ENCODE results near the gene MIX23.

MIX23 gene

DNA sequence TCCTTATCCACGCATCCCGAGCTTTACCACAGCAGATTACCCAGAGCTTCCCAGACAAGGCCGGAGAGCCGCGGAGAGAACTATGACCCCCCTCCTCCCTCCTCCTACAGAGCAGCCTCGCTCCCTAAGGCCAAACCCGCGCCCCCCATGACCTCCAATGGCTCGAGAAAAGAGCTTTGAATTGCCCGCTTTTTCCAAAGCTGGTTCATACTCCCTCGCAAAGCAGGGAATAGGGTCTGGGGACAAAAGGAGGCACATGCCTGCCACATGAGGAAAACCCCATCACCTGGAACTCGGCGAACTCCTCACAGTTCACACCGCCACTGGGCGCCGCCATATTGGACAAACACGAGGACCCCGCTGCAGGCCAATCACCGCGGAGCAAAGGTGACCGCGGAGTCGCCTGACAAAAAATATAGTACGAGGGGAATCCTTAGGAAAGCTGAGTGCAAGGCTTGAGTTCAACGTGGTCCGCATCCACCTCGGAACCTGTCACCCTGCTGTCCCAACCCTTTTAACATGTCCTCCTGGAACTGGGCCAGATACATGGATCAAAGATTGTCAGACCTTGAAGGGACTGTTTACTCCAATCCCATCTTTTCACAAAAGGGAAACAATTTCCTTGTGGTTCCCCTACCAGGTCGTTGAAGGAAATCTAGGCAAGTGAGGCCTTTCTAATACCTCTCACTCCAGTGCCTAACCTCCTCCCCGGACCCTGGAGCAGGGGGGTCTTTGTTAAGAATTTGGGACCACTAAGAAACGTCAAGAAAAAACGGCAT, at the start of gene MIX23:
TSS of gene MIX23 (minus strand) at position 344 of the 779 bp plus-strand sequence. CDS start at position 337, 7 bp downstream.
- DNase-seq: peak; percentile 34

DNA sequence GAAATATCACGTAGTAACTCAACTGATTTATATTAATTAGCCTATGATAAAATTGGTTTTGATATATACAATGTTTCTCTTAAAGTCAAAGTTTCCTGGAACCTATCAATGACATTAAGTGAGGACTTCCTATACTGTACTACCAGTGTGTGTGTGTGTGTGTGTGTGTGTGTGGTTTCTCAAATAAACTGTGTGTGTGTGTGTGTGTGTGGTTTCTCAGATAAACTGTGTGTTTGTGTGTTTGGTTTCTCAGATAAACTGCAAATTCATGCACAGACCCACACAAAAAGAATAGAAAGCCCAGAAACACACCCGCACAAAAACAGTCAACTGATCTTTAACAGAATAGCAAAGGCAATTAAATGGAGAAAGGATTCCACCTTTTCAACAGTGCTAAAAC, 47.3 kb upstream of the MIX23 start:
- DNase-seq: no peak

DNA sequence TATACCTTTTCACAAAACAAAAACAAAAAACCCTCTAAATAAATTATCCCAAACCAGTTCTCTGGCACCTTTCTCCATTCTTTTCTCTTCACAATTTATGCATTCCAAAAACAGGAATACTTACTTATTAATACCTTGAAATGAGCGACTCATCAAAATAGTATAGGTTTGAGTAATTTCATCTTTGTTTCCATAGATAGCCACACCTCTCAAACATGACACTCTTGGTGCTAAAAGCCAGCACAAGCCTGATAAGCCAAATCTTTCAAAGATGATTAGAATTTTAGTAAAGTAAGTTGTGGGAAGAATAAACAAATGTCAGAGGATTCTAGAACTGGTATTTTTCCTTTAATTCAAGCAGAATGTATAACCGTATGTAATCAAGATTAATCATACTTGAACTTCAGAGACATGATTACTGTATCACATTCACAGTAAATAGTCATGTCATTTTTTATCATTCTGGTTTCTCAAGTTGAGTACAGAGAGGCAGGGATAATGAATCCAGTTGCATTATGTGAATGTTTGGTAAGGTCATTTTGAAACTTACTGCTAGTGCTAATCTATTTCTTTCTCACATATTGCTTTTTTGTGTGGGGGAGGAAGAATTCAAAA, 44.9 kb upstream of the MIX23 start:
- no peak for DNase-seq

DNA sequence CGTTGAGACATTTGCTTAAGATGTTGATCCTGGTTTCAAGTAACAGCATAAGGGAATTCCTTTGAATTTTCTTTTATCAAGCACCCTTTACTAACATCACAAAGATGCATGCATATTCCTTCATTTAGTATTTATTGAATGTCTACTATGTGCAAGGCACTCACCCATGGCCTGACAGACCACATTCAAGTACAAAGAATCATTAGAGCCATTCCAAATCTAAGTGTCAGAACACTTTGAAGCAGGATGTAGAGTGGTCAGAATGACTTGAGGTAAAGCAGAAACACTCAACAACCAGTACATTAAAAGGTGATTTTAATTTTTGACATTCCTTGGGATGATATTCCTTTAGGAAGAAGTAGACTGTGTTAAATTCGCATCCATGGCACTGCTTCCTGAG, 38.8 kb upstream of the MIX23 start:
- DNase-seq: no peak

DNA sequence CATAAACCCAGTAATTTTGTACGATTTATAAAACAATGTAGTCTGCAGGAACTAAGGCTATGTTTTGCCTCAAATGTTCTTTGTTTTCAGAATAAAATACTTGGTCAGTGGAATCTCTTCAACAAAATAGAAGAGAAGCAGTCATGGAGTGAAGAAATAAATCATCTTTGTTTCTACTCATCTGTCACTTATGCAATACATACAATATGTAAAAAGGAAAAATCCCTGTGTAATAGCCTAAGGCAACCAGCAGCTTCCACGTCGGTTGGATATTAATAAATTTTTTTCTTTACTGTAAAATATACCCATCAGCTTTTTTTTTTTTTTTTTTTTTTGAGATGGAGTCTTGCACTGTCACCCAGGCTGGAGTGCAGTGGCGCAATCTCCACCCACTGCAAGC, 38.1 kb upstream of the MIX23 start:
- no peak for DNase-seq

DNA sequence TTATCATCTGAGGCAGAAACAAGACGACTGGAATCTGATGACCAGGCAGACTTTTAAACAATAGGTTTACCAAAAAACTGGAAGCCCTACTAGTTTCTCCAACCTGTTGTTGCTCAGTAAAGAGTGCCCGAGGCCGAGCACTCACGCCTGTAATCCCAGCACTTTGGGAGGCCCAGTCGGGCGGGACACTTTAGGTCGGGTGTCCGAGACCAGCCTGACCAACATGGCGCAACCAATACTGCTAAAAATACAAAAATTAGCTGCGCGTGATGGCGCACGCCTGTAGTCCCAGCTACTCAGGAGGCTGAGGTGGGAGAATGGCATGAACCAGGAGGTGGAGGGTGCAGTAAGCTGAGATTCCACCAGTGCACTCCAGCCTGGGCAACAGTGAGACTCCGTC, 33.9 kb upstream of the MIX23 start:
- DNase-seq: no peak

- no peak for DNase-seq
Measured at GRCh38 chr3:122415762-122416654, 33.0 kb upstream of the MIX23 start, which contains the start of gene WDR5B. Gene WDR5B (minus strand): TSS chr3:122416062. CDS start chr3:122415528, 534 bp downstream.

DNA sequence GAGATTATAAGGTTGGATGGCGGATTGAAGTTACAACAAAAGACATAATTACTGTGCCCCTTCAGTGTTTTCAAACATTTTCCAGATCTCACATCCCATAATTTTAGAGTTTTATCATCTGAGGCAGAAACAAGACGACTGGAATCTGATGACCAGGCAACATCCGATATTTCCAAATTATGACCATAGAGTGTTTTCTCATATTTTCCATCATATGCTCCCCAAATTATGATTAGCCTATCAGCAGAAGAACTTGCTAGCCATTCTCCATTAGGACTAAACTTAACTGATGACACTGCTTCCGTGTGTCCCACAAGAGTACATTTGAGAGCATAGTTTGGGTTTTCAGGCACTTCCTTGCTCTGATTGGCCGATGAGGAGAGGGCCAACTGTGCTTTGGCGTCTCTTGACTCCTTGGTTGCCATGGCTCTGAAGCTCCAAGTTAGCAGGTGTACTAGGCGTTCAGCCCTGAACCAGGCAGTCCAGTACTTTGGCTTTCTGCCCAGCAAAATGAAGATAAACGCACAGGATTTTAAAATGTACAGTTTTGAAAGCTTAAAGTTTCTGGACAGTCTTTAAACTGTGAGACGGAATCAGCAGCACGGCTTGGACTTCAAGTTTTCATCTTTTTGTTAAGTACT, 32.2 kb upstream of the MIX23 start:
- DNase-seq: no peak

GRCh38 chr3:122414391-122414790, 31.4 kb upstream of the MIX23 start:
- DNase-seq: no peak

DNA sequence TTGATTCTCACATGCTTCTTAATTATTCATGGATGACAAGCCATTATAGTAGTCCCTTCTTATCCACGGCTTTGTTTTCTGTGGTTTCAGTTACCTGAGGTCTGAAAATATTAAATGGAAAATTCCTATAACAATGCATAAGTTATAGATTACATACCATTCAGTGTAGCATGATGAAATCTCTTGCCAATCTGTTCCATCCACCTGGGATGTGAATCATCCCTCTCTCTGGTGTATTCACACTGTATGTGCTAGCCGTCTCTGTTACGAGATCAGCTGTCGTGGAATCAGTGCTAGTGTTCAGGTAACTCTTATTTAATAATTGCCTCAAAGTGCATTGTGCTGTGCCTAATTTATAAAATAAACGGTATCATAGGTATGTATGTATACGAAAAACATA, 27.6 kb upstream of the MIX23 start:
- no peak for DNase-seq

- DNase-seq: no peak
Measured at GRCh38 chr3:122410111-122410510, 27.1 kb upstream of the MIX23 start.

GRCh38 chr3:122409446-122409845, 26.4 kb upstream of the MIX23 start:
- no peak for DNase-seq

DNA sequence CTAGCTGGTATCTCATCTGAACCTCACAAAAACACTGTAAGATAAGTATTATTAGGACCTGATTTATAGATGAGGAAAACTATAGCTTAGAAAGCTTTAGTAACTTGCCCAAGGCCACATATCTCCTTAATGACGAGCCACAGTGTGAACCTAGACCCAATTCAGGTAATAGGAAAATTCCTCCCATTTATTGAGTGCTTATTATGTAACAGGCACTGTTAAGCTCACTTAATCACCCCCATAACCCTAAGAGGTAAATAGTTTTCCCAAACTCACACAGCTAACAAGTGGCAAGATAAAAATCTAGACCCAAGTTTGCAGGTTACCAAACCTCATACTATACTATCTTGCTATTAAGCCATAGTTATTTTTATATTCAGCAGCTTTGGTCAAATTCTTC, 24.9 kb upstream of the MIX23 start:
- DNase-seq: no peak

GRCh38 chr3:122406198-122406597, 23.2 kb upstream of the MIX23 start:
- no peak for DNase-seq

DNA sequence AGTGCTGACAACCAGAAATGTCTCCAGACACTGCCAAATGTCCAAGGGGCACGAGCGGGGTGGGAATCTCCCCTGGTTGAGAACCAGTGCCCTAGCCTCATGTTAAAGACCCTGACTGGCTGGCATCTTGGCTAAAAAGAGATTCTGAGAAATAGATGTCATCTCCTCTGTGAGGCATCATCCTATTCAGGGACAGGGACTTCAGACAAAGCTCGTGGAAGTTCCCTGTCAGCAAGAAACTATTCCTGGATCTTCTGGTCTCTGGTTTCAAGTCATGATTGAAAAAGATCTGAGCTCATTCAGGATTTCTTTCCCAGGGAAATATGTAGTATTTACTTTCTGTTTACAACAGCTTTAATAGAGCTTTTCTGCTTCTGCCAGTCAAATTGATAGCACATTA, 22.0 kb upstream of the MIX23 start:
- no peak for DNase-seq

DNA sequence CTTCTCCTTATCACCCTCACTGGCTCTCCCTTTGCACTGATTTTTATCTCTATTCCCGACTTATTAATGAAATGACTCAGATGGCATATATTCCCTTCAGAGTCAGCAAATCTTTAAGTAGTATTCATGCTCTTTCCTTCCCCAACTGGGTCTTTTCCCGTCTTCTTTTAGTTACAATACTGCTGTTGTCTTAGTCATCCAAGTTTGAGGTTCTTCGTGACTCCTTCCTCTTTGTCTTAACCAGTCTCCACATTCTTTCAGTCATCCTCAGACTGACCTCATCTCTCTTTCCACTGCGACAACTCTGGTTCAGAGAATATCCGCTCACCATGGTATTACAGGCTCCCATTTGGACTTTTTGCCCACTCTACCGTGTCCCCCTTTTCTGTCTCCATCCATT, 20.5 kb upstream of the MIX23 start:
- no peak for DNase-seq

GRCh38 chr3:122398920-122399319, 15.9 kb upstream of the MIX23 start:
- no peak for DNase-seq

DNA sequence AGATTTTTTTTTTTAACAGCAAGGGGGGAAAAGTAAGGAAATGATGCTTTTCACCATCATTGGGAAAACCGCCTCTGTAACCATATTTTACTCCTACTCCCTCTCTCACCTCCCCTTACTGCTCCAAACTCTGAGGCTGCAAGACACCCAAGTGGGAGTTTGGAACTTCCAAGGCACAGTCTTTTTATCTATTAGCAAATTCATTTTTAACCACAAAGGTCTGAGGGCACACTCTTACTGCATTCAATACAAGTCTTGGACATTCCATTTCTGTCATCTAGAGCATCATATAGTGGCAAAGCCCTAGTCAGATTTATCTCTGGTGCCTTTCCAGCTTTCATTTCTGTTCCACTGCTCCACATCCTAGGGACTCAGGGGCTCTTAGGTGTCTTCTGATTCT, 14.2 kb upstream of the MIX23 start:
- no peak for DNase-seq

- DNase-seq: no peak
Measured at GRCh38 chr3:122396511-122396910, 13.5 kb upstream of the MIX23 start.

DNA sequence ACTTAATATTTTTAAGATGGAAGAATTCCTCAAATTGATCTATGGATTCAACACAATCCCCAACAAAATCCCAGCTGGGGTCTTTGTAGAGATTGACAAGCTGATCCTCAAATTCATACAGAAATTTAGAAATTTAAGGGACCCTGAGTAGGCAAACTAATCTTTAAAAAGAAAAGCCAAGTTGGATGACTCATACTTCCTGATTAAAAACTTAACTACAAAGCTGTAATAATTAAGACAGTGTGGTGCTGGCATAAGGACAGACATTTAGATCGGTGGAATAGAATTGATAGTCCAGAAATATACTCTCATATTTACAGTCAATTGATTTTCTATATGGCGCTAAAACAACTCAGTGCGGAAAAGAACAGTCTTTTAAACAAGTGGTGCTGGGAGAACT, 12.6 kb upstream of the MIX23 start:
- DNase-seq: no peak

GRCh38 chr3:122394173-122394572, 11.1 kb upstream of the MIX23 start:
- DNase-seq: no peak

DNA sequence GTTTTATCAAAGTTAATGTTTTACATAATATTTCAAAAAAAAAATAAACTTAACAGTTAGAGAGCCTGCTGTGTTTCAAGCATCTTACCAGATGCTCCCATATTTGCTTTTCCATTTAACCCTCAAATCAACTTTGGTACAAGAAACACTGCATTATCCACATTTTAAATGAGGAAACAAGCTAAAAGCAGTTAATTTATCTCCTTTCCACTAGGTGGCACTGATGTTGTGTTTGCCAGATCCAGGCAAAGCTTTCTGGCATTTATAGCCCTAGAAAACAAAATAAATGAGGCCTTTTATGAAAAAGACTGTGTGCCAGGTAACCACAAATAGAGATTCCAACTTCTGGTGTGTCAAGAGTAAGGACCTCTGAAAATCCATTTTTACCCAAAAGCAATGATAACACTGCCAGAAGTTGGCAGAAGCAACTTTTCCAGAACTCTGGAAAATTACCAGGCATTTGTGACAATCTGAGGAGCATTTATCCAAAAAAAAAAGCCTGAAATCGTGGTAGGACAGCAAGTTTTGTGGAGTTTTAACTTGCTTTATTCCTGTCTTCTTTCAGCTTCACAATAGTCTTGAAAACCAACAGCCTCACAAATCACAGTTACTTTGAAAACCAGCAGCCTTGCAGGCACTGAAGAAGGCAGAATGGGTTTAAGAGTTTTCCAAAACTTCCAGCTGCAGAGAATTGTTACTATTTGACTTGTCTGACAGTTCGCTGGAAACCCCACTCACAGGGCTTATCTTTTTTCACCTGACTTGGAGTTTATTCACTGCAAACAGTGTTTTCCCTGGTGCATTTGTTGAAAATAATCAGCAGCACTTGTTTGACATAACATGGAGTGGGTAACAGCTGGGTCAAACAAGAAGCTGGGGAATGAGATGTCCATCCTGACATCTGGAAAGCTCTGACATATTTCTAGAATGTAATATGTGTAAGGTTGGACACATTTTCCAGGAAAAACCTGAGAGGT, 10.1 kb upstream of the MIX23 start:
- DNase-seq: no peak
